GM12801 (cell line): Measurements from ENCODE around the gene ARHGEF10L.

ENCODE experiments used
- CTCF ChIP-seq: IDR thresholded peaks from one replicate; pipeline ENCODE4 v1.5.1; 2011; ENCODE audit warnings: control low read depth; ENCODE audit not compliant: insufficient read length; ENCODE audit errors: extremely low read depth

Gene ARHGEF10L

GRCh38 chr1:17525996-17526686 lies 13.4 kb upstream of the ARHGEF10L start:
- TF ChIP-seq CTCF: no peak

- TF ChIP-seq CTCF: no peak
These were observed 12.2 kb upstream of the ARHGEF10L start for GRCh38 chr1:17527036-17527914.

DNA sequence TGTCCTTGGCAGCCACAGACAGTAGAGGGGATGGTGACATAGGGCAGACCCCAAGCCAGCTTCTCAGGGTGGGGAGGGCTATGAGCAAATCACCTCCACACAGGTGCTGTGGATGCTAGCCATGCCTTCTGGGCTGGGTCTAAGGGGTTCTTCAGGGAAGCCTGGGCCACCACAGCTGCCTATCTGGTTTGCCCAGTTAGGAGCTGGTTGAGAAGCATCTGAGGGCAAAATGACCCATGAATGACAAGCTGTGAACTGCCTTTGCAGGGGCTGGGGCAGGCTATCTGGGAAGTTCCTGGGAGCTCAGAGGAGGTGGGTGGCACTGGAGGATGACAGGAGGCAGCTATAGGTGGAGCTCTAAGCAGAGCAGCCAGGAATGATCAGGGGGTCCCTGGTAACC lies 10.1 kb upstream of the ARHGEF10L start:
- TF ChIP-seq CTCF: no peak

DNA sequence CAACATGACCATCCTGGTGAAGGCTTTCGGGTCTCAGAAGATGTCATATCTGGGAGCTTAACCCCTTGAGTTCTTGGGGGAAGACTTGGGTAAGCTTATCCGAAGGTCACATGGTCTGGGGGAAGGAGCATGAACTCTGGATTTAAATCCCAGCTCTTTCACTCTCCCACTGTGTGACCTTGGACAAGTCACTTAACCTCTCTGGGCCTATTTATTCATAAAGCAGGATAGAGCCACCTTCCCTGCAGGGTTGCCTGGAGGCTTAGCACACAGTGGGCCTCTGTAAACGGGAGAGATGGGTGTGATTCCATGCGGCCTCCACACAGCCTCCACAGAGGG lies 8.2 kb upstream of the ARHGEF10L start:
- no peak for TF ChIP-seq CTCF

- no peak for TF ChIP-seq CTCF
These were observed 7.6 kb upstream of the ARHGEF10L start for GRCh38 chr1:17531682-17532487.

DNA sequence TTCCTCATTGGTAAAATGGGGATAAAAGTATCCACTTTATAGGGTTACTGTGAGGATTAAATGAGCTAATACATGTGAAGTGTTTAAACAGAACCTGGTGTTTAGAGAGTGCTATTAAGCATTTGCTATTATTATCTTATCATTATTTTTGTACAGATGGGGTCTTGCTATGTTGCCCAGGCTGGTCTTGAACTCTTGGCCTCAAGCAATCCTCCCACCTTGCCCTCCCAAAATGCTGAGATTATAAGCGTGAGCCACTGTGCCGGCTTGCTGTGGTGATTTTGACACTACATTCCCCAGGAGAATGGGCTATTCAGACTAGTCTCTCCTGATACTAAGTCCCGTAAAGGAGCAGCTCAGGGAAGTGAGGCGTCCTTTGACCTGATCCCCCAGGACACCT lies 6.3 kb upstream of the ARHGEF10L start:
- TF ChIP-seq CTCF: no peak

DNA sequence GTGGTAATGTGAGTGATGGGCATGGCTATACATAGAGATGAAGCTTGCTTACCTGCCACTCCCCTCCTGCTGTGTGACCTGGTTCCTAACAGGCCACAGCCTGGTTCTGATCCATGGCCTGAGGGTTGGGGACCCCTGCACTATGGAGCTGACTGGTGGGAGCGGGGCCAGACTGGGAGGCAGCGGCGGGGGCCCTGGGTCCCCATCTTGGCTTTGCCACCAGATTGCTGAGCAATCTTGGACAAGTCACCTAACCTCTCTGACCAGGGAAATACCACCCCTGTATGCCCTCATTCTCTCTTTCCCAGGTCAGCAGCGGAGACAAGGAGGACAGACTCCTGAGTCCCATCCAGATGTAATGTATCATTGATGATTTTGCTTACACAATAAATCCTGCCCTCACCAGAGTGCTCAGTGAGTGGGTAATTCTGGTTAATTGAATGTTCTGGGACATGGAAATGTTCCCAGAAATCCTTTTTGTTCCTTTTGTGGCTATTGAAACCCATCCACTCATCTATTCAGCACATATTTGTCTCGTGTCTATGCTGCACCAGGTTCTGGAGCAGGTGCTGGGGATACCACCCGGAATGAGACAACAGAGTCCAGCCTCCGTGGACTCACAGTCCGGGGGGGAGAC lies 4.1 kb upstream of the ARHGEF10L start:
- TF ChIP-seq CTCF: no peak
